ENCODE results near the gene ABHD4.

Gene ABHD4, protein sequence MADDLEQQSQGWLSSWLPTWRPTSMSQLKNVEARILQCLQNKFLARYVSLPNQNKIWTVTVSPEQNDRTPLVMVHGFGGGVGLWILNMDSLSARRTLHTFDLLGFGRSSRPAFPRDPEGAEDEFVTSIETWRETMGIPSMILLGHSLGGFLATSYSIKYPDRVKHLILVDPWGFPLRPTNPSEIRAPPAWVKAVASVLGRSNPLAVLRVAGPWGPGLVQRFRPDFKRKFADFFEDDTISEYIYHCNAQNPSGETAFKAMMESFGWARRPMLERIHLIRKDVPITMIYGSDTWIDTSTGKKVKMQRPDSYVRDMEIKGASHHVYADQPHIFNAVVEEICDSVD

DNA sequence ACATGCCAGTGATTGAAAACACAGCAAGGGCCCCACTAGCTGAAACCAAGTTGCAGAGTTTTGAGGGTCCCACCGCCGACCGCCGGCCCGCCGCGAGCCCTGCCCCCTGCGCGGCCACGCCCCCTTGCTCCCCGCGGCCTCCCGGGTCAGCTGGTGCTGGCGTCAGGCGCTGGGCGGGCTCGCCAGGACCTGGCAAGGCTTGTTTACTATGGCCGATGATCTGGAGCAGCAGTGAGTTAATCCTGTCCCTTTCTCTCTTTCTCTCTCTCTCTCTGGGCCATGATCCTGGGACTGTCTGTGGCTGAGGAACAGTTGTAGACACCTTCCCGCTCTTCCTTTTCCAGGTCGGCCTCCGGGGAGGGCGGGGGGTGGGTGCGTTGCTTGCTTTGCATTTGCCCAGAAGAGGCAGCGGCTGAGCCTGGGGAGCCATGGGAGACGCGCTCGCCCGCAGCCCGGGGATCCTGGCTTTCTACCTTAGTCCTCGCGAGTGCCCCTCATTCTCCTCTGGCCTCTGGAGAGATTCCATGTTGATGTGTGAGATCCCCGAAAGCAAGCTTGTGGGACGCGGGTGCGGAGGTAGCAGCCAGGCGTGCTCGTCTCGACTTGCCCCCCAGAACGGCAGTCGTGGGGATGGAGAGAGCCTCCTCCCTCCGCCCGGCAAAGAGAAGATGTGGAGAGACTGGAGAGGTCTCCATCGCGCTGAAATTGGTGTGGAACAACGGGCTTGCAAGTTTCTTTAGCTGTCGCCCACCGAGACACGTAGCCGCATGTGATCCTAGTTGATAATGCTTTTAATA lies at the start of gene ABHD4:
Gene ABHD4 (plus strand): TSS at position 202 of the 797 bp plus-strand sequence. CDS start 7 bp downstream, at position 209.
- peak; percentile 69 for DNase-seq

DNA sequence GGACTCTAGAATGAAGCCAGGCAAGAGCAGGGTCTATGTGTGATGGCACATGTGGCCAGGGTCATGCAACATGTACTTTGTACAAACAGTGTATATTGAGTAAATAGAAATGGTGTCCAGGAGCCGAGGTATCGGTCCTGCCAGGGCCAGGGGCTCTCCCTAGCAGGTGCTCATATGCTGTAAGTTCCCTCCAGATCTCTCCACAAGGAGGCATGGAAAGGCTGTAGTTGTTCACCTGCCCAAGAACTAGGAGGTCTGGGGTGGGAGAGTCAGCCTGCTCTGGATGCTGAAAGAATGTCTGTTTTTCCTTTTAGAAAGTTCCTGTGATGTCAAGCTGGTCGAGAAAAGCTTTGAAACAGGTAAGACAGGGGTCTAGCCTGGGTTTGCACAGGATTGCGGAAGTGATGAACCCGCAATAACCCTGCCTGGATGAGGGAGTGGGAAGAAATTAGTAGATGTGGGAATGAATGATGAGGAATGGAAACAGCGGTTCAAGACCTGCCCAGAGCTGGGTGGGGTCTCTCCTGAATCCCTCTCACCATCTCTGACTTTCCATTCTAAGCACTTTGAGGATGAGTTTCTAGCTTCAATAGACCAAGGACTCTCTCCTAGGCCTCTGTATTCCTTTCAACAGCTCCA lies 48.7 kb upstream of the ABHD4 start:
- peak; percentile 33 for DNase-seq

DNA sequence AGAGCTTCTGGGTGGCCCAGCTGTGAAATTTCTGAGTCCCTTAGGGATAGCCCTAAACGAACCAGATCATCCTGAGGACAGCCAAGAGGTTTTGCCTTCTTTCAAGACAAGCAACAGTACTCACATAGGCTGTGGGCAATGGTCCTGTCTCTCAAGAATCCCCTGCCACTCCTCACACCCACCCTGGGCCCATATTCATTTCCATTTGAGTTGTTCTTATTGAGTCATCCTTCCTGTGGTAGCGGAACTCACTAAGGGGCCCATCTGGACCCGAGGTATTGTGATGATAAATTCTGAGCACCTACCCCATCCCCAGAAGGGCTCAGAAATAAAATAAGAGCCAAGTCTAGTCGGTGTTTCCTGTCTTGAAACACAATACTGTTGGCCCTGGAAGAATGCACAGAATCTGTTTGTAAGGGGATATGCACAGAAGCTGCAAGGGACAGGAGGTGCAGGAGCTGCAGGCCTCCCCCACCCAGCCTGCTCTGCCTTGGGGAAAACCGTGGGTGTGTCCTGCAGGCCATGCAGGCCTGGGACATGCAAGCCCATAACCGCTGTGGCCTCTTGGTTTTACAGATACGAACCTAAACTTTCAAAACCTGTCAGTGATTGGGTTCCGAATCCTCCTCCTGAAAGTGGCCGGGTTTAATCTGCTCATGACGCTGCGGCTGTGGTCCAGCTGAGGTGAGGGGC lies 48.0 kb upstream of the ABHD4 start:
- DNase-seq, result peak; percentile 96

DNA sequence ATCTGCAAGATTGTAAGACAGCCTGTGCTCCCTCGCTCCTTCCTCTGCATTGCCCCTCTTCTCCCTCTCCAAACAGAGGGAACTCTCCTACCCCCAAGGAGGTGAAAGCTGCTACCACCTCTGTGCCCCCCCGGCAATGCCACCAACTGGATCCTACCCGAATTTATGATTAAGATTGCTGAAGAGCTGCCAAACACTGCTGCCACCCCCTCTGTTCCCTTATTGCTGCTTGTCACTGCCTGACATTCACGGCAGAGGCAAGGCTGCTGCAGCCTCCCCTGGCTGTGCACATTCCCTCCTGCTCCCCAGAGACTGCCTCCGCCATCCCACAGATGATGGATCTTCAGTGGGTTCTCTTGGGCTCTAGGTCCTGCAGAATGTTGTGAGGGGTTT lies 46.5 kb upstream of the ABHD4 start:
- no peak for DNase-seq

DNA sequence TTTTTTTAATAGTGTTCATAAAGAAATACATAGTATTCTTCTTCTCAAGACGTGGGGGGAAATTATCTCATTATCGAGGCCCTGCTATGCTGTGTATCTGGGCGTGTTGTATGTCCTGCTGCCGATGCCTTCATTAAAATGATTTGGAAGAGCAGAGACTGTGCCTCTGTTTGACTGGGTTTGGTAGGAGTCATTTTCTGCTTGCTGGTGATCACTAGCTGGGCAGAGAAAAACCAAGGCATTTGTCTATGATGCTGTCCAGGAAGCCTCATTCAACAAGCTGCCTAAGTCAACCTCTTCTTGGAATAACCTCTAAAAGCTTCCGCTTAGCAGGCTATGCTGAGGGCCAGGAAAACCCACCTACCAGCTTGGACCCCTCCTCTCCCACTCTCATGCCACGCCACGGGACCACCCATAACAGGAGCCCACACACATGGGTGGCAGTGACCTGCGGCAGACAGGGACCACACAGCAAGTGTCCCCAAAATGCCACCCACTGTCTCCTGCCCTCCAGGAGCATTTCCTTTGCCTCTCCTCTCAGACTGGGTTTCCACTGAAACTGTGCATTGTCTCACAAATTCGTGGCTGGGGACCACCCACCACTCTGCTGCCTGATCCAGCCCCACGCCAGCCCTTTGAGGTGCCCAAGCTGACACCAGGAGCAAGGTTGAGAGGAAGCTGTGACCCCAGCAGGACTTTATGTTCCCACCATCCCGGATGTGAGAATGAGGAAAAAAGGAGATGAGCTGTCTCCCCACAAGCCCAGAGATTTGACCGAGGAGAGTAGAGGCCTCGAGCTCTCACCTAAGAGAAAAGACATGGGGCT lies 45.9 kb upstream of the ABHD4 start:
- DNase-seq, result peak; percentile 53

DNA sequence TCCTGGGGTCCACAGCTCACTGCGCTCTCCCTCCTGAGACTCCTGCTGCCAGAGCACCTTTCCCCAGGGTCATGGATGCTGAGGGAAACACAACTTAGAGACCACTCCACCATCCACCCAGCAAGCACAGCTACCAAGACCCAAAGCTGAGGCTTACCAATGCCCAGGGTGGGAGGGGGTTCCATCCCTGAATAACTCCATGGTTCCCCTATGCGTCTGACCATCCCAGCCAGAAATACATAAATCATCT lies 45.3 kb upstream of the ABHD4 start:
- no peak for DNase-seq

DNA sequence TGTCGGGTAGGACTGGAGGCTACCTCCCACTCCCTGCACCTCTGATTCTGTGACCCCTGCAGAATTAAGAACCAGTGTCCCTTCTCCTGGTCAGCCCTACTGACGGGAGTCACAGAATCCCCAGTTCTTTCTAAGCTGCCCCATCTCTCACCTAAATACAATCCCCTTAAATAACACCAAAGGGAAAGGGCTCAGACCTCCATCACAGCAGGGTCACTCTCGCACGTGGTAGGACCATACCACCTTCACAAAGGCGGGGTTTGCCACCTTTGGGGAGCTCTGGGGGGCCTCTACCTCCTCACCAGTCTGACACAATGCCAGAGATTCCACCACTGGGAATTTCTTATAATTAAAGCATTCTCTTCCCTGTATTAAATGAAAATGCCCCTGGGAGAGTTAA lies 44.7 kb upstream of the ABHD4 start:
- peak; percentile 13 for DNase-seq

DNA sequence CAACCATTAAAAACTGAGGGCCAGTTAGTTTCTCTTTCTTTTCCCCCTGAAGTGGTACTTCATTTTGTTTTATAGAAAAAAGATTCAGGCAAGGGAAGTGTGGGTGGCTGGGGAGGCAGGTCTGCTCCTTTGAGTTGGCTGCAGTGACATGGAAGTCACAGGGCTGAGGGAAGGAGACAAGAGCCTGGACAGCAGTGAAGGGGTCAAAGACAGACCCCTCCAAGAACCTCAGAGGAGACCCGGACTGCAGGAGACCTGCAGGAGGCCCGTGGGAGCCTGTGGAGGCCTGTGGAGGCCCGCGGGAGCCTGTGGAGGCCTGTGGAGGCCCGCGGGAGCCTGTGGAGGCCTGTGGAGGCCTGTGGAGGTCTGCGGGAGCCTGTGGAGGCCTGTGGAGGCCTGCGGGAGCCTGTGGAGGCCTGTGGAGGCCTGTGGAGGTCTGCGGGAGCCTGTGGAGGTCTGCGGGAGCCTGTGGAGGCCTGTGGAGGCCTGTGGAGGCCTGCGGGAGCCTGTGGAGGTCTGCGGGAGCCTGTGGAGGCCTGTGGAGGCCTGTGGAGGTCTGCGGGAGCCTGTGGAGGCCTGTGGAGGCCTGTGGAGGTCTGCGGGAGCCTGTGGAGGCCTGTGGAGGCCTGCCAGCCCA lies 44.1 kb upstream of the ABHD4 start:
- DNase-seq, result peak; percentile 21

DNA sequence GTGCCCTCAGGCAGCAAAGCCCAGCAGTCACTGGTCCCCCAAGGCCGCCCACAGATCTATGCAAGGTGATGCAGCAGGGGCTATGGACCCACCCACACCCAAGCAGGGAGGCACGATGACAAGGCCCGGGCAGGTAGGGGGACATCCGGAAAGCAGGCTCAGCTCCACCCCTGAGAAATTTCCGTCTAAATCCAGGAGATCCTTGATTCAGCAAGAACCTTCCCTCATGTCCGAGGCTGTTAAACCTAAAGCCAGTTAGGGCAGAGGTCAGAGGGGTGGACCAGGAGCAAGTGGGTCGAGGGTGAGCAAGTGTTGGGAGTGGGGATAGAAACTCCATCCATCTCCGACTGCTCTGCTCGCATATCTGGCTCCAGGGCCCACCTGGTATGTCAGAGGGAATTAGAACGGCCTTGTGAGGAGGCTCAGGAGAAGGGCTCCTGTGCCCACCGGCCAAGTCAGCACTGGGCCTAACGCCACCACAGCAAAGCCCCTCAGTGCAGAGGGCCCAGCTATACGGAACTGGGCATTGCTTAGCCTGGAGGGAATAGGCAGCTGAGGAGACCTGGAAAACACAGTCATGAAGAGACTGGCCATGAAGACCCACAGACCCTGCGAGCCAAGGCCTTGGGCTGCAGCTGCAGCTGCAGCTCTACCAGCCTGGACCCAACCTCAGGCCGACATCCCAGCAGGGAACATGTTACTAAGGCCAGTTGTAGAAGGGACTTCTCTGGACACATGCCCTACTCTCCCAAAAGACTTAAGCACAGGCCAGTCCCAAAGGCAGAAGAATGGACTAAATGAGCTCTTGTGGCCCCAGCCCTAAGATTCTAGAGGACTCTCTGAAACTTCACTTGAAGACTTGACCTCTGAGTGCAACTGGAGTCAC lies 43.4 kb upstream of the ABHD4 start:
- peak; percentile 42 for DNase-seq

DNA sequence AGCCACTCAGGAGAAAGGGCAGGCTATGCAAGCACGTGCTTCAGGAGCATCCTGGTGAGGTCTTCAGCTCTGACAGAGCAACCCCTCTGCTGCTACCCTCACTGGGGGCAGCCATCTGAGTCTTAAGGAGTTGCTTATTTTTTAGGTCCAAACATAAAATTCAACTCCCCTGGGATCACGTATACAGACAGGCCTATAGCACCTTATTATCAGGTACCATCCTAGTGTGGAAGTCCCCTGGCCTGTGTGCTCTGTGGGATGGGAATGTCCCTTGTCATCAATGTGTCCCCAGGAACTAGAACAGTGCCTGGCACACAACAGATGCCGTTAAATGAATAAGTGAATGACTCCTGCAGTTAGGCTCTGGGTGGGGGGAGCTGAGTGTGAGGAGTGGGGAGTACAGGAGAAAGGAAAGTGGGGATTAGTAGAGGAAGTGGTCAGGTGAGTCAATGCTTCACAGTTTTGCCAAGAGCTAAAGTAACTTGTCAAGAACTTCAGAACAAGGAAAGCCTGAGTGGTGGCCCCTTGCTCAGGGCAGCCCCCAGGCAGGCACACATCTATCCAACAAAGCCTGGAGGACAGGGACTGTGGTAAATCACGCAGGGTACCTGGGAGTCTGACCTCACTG lies 42.6 kb upstream of the ABHD4 start:
- DNase-seq, result peak; percentile 88

DNA sequence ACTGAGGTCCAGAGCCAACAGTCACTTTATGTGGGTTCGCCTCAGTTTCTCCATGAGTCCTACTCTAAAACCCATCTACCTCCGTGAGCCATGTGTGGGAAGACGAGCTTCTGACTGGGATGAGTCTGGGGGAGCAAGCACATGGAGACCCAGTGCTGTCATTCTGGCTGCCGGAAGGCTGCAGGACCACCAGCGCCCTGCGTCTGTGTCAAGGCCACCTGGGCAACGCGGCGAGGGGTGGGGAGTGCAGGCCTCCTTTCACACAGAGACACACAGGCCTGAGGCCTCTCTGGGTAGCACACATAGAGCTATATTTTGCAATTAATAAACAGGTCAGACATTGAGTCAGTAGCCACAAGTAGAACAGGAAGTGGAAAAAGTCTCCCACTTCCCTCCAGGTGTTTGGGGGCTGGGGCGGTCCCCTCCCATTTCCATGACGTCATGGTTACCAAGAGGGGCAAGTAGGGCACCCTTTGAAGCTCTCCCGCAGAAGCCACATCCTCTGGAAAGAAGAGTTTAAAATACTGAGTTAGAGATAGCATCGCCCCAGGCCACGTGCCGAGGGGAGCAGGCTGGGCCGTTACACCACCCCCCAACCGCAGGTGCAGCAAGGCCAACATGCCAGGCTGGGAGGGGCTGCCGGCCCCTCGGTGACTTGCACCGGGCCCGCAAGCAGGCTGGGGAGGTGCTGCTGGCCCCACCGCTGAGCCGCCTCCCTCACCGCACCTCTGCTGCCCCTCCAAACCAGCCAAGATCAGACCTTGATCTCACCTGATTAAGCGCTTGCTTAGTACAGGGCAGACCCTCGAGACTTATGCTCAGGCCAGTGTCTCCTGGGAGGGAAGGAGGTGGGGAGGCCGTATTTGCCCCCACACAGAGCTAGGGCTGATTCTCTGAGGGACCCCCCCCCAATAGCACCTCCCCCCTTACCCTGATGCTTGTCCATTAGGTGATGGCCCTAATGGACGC lies 41.8 kb upstream of the ABHD4 start:
- peak; percentile 100 for DNase-seq

DNA sequence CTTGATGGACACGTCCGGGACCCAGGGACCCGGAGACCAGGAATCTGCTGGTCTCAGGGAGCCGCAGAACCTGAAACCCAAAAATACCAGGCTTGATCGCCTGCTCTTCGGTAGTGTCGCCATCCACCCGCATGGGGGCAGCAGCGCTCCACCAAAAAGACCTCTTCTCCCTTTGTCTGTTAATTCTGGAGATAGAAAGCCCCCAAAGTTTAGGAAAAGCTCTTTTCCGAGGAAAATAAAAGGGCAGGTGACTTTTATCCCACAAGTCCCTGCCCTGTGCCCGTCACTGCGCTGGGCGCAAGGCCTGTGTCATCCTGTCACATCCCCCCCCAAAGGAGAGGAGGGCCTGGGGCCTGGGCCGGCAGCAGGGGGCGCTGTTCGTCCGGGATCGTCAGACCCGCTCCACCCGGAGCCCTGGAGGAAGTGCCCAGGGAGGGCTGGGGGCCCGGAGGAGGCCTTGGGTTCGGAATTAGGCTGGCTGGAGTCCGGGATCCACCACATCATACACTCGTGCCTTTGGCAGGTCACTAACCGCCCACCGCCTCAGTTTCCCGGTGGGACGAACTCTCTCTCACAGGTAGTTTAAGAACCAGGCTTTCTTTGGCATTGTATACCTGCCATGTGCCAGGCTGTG lies 41.0 kb upstream of the ABHD4 start:
- DNase-seq, result peak; percentile 94

DNA sequence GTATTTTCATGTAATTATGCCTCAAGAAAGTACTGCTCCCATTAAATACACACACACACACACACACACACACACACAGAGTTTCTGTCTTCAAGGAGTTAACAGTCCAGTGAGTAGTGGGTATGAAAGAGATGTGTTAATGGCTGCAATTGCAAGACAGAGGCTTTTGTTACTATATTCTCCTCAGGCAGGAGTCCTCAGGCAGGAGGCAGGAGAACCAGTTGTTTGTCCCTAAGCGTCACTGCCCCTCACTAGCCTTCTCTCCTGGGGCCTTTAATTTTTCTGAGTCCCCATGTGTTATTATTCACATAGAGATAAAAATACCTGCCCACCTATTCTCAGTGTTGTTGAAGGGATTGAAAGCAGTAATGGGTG lies 40.3 kb upstream of the ABHD4 start:
- peak; percentile 10 for DNase-seq

DNA sequence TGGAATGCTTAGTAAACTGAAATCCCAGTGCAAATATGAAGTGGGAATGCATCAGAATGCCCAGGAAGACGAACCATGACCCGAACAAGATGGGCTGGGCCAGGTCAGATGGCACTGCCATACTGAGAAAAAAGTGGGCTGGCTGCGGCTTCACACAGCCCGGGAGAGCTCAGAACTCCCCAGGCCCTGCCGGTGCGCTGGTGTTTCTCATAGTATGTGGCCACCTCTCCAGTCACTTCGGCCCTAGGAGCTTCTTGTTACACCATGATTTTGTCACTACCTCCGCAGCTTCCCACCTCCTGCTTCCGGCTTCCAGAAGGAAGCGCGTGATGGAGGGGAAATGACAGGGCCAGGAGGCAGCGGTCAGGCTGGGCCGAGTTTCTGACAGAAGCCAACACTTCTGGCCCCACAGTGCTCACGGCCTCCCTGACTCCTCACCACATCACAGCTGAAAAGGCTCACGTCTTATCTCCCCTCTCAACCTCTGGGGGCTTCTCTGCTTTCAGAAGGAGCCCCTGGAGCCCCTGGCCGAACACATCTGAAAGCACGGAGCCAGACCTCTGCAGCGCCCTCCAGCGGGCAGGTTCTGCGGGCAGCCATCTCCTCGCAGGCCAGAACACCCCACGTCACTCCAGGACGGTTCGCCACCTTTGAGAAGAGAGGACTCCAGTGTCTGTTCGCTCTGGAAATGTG lies 39.7 kb upstream of the ABHD4 start:
- peak; percentile 87 for DNase-seq

DNA sequence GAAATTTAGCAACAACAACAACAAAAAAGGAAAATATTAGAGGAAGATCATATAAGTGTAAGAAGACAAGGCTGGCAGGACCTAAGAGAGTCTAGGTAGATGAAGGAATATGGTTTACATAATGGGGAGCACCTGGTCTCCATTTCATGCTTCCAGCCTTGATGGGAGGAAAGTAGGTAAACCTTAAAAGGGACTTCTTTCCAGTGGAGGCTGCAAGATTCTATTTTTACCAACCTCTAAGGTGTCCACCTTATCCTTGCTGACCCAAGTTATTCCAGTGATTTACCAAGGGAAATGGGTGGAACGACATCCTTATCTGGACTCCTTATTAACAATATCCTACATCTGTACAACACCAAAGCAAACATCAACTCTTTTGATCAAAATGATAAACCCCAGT lies 39.1 kb upstream of the ABHD4 start:
- peak; percentile 1 for DNase-seq

DNA sequence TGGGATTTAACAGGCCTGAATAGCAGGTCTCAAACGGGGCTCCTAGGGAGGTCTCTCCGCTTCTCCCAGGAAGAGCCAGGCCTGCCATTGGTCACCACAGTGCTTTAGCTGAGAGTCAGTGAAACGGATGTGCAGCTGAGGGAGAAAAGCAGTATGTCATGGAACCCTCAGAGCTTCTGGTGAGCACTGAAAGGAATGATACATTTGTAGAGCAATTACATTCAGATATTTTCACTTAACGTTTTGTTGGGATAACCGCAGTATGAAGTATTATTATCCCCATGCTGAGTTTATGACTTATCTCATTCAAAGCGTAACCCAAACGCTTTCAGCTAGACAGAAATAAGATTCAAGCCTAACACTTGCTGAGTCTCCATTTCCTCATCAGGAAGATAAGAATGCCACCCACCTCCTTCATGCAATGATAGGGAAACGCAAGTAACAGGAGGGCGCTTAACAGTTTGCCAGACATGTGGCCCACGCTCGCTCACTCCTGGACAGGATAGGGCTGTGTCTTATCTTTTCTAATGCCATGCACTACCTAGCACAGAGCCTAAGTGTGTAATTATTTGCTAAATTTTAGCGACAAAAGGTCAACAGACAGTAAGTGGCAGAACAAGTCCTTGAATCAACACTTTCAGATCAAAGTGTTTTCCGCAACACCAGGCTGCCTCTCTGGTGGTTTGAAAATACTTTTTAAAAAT lies 37.3 kb upstream of the ABHD4 start:
- peak; percentile 51 for DNase-seq

DNA sequence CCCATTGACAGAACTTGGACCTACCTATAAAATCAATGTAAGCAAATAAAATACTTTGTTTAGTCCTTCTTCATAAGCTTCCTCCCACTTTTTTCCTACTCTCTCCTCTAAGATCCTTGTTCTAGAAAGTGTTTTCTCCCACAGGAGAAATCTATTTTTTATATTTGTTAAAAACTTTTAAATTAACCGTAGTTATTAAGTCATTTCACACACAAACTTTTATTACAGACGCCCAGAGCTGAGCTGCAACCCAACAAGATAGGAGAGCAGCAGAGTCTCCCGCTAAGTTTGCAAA lies 36.8 kb upstream of the ABHD4 start:
- DNase-seq, result no peak

All from activated CD4-positive, alpha-beta T cell treated with anti-CD3 and anti-CD28 coated beads, Interleukin-2, amount 50 U/mL, for 16 hours (primary cell).